Activated CD4-positive, alpha-beta T cell treated with anti-CD3 and anti-CD28 coated beads, Interleukin-2, amount 50 U/mL, for 16 hours (primary cell): ENCODE measurements around the gene RASGRF1.
"Not testable (repeated sequence)": the region's sequence is repeated elsewhere in the genome, so short reads cannot be mapped to it uniquely, and the experiment has no call there.

ENCODE experiments used
- DNase-seq: peaks from one replicate; pipeline ENCODE4 v3.0.0-alpha.2; 2020

The RASGRF1 gene

DNA sequence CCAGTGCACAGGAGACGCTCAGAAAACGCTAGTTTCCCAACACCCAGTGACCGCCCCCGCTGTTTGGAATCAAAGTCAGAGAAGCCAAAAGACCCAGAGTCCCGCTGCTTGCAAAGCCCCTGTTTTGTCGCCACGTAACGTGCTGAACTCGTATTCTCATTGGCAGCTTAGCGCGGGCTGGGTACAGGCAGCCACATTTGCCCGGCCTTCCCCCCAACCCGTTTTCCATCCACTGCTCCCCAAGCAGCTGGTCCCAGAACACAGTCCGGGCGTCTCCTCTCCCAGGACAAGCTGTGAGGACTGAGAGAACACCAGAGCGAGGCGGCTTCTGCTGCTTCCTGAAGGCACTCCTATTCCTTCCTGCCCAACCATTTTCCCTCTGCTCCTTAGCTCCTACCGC lies 54.8 kb downstream of the RASGRF1 start:
- DNase-seq = no peak

DNA sequence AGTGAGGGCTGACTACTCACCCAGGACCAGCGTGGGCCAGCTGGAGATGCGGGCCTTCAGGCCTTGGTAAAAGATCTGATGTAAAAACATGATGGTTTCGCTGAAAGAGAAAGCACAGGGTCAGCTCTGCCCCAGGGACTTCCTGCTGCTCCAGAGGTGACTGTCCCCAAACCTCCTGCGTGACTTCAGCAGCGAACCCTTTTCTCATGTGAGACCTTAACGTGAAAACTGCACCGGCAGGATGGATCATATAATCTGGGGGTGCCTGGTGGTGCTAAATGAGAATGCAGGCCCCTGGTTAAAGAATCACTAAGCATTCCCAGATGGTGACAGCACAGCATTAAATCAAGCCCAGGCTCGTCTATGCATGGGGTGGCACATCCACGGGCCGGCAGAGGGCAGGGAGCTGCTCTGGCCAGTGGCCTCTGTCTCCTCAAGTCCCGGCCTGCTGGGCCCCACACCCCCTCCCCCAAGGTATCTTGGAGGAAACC lies 55.4 kb downstream of the RASGRF1 start:
- no peak for DNase-seq

DNA sequence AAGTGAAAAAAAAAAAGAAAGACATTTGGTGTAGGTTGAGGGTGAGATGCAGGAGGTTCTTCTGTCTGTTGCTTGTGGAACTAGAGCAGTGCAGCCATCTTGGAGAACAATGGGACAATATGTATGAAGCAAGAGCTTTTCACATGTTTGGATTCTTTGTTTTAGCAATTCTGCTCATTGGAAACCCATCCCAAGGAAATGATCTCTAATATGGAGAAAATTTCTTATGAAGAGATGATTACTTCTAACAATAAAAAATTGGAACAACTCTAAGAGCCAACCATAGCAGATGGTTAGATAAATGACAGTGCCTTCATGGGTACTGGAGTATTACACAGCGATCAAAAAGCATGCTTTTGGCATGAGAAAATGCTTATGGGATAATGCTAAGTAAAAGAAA lies 56.3 kb downstream of the RASGRF1 start:
- no peak for DNase-seq

DNA sequence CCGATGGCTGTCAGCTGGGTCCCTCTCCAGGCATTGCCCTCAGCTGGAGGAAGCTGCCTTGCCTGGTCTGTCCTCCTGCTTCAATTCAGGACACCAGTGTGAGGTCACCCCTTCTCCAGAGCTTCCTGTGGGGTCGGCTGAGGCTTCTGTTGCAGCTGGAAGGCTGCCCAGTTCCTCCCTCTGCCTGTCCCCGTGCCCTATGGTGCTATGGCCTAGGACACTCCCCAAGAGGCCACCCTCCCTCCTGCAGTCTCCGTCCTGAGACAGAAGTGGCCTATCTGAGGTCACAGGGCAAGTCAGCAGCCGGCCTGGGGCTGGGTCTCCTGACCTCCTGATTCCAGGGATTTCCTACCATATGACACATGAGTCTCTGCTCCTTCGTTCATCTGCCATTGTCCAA lies 57.9 kb downstream of the RASGRF1 start:
- no peak for DNase-seq

DNA sequence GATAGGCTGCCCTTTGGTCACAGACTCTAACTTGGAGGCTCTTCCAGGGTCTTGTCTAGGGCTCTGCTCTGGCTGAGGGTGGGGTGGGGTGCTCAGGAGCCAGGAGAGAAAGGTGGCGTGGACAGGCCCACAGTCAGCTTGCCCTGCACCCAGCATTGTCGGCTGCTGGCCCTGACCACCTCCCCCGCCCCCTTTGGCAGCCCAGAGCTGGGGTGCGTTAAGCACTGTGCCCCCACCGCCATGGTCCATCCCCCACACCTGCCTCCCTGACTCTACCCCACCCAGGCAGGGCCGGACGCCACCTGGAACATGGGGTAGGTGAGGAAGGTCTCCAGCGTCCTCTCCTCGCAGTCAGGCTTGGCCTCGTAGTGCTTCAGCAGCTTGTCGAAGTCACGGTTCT lies 58.8 kb downstream of the RASGRF1 start:
- no peak for DNase-seq

DNA sequence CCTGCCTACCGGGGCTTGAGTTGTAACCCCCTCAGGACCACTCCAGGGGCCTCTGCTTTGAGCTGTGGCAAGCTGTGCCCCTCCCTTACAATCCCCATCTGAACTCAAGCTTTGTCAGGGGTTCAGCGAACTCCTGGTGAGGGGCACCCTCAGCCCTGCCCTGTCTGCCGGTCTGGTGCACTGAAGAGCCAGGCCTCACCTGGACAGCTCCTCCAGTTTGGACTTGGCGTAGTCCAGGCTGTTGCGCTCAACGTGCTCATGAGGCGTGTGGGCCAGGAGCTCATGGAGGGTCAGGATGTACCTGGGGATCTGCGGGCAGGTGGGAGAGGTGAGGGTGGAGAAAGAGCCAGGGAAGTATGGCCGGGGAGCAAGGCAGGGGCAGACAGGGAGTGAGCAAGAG lies 59.4 kb downstream of the RASGRF1 start:
- DNase-seq = no peak

DNA sequence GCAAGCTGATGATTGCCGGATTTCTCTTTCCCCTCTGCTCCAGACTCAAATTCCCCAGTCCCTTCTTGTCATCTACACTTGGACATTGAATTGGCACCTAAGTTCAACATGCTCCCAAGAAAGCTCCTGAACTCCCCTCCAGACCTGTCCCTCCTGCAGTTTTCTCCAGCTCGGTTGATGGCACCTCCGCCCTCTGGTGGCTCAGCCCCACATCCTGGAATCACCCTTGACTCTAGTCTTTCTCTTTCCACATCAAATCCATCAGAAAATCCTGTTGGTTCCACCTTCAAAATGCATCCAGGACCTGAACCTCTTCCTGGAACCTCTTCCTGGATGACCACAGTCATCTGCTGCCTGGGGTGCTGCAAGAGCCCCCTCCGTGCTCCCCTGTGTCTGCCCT lies 60.1 kb downstream of the RASGRF1 start:
- DNase-seq = no peak

DNA sequence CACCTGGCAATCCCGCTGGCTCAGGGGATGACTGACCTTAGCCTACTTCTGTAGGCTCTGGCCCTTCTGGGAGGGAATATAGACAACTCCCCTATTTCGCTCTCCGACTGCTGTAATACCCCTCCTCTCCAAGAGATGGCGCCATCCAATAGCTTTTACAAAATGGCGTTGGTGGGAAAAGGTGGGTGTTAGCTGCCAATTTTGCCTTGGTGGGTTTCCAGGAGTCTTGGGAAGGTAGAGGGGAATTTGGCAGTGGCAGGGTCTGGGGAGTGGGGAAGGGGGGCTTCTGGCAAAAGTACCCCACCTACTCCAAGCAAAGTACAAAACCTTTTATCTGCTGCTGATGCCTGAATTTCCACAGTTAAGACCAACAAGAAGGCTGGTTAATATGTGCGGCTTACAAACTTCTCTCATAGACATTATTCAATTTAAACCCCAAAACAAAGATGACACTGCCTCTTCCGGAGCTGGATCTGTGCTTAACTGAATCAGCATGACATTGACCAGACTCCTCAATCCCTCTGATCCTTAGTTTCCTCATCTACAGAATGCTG lies 62.1 kb downstream of the RASGRF1 start:
- DNase-seq = peak; percentile 52

DNA sequence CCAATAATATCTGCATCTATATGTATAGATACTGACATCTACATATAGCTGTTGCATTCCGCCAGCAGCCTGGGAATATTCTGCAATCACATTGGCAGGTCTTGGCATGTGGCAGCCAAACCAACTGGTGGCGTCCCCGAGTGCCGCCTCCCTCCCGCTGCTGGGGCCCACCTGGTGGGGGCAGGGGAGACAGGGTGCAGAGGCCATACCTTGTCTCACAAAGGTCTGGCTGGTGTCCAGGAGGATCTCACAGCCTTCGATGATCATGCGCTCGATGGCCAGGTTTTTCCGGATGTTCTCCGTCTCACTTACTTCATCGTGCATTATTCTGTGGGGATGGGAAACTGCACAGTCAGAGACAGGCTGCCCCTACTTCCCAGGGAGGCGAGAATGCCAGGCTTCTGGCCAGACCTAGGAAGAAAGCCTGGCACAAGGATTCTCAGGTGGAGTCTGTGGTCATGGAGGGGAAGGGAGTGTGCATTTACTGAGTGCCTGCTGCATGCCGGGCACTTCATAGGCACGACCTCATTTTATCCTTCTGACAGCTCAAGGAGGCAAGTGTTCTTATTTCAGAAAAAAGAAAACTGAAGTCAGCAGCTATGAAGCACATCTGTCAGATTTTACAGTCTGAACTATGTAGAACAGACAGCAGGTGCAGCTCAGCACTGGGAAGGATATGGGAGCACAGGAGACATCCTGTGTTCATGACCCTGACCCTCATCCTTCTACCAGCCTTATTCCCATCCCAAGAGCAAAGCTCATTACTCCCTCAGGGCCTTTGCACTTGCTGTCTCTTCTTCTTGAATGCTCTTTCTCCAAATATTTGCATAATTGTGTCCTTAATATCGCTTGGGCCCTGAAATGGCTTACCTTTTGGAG lies 62.8 kb downstream of the RASGRF1 start:
- DNase-seq = no peak

DNA sequence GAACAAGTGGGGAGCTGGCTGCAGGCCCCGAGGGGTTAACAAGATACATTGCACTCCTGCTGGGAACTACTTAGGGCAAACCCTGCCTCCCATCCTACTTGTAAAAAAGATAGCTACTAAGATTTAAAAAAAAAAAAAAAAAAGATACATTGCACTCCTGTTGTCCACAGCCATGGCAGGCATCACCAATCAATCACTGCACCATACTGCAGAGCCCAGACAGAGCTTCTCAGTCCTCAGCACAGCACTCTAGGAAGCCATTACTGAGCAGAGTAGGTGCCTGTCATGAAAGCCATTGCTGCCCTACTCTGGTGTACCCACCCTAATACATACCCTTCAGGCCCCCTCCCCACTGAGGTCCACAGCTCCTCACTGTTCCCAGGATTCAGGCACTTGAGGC lies 64.8 kb downstream of the RASGRF1 start:
- DNase-seq = no peak

DNA sequence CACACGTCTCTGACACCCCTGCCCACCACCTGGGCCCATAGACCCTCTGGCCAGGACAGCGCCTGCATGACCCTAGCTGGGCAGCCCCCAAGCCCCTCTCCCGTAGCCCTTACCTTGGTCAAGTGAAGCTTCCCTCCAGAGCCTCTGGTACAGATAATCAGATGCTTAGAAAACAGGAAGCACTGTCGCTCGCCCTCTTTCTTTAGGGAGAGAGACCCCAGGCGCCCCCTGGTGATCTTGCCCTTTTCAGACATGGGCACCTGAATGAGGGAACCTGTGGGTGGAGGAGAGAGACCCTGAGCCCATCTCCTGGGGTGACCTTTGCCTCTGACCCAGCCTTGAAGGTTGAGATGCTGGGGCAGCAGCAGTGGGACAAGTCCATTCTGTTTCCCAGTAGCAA lies 65.4 kb downstream of the RASGRF1 start:
- no peak for DNase-seq

DNA sequence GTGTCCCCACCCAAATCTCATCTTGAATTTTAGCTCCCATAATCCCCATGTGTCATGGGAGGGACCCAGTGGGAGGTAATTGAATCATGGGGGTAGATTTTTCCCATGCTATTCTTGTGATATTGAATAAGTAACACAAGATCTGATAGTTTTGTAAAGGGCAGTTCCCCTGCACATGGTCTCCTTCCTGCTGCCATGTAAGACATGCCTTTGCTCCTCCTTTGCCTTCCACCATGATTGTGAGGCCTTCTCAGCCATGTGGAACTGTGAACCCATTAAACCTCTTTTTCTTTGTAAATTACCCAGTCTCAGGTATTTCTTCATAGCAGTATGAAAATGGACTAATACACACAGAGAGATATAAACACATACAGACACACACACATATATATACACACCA lies 66.1 kb downstream of the RASGRF1 start:
- DNase-seq = not testable (repeated sequence)

DNA sequence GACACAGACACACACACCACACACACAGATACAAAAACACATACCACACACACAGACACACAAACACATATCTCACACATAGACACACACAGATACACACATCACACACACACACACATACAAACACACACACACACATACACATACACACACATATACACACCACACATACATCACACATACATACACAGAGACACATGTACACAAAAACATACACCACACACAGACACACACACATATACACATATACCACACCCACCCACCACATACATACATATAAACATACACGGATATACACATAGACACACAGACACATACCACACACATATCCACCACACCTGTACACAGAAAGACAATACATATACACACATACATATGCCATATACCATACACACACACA lies 66.7 kb downstream of the RASGRF1 start:
- no peak for DNase-seq

DNA sequence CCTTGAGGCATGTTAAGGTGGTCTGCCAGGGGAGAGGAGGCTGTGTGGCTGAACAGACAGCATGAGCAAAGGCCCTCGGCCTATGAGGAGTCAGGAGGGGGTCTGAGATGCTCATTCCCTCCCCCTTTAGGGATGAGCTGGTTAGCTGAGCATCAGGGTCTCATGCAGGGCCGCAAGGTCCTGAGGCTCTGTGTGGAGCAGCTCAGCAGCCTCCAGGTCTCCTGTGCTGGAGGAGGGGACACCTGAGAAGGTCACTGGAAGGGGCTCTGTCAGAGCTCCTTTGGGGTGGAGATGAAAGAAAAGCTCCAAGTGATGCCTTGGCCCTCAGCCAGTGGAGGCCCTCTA lies 67.1 kb downstream of the RASGRF1 start:
- DNase-seq = no peak

DNA sequence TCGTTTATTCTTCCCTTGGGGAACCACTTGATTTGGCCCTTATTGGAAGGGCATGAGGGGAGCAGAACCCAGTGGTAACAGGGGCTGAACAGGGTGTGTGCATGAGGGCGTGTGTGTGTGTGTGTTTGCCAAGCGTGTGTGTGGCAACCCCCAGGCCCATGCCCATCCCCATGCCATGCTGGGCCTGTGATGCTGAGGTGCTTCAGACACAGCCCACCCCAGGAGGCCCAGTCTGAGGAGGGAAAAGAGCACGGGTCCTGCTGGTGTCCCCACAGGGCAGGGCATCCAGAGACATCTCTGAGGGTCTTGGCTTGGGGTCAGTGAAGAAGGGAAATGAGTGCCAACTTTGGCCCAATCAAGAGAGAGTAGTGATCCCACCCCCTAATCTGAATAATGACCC lies 71.6 kb downstream of the RASGRF1 start:
- no peak for DNase-seq

DNA sequence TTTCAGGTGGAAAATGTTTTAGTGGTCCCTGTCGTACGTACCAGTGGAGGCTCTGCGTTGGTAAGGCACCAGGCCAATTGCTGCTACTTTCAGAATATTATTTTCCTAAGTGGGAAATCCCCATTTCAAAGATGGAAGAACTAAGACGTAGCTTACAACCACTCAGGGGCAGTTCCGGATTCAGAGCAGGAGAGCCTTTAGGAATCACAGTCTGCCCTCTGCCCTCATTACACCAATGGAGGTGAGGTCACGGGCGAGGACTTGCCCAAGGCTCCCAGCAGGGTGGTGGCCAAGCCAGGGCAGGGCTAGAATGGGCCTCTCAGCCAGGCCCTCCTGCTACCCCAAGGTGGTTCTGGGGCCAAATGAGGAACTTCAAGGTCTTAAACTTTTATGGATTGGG lies 72.6 kb downstream of the RASGRF1 start:
- DNase-seq = no peak

DNA sequence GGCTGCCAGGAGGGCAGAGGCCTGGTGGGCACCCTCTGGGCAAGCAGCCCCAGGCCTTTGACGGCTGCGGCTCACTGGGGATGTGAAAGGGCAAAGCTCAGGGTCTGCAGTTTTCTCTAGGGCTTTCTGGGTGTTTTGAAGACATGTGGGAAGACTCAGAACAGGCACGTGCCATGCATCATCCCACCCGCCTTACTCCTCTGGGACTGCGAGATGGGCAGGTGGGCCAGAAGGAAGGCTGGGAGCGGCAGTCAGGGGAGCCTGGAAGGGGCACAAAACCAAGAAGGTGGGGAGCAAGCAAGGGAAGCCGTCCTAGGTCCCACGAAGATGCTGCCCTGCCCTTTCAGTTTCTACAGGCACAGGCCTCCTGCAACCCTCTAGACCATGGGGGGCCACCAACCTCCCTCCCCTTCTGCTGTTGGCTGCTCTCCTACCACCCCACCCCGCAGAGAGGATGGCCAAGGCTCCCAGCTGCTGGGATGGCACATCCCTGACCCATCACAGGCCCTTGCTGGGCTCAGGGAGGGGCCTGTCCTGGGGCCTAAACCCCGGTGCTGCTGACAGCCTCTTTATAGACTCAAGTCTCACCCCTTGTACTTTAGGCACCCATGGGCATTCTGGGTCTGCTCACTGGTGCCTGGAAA lies 73.9 kb downstream of the RASGRF1 start:
- no peak for DNase-seq

DNA sequence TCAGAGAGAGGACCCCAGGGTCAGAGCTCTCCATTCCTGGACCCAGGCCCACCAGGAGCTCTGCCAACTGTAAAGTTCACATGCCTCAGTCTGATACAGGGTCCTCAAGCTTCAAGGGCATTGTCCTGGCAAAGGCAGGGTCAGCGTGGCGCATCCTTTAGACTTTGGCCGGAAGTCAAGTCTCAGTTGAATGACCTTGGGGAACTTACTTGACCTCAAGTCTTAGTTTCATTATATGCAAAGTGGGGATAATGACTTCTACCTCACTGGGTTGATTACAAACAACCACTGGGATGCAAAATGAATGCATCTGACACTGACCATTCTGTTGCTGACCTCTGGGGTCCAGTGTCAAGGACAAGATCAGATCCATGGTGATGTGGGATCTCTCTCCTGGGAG lies 75.2 kb downstream of the RASGRF1 start:
- no peak for DNase-seq

DNA sequence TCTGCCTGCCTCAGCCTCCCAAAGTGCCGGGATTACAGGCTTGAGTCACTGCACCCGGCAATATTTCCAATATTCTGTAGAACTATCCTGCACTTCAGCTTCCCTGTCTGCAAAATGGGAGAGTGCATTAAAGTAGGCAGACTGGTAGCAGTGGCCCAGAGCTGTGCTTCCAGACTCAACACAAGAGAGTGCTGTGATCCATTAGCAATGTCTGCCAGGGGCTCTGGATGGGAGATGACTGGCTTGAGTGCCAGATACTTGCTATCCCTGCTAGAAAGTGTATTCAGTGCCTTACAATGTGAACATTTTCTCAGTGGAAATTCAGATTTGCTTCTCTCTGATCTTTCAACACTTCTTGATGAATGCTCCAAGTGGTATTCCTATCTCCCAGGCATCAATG lies 80.3 kb downstream of the RASGRF1 start:
- no peak for DNase-seq

DNA sequence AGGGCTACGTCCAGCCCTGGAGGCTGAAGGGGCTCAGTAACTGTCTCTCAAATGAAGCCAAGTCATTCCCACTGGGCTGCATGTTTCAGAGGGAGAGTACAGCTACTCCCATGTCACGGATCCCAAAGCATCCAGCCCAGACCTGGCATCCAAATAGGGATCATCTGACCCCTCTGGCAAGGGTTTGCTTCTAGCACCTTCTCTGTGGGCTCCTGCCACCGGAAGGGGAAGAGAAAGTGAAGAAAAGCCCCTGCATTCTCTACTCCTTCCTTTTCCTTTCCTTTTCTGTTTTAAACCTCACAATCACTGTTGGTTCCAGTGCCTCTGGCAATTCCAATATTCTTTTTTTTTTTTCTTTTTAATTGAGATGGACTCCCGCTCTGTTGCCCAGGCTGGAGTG lies 81.2 kb downstream of the RASGRF1 start:
- no peak for DNase-seq

DNA sequence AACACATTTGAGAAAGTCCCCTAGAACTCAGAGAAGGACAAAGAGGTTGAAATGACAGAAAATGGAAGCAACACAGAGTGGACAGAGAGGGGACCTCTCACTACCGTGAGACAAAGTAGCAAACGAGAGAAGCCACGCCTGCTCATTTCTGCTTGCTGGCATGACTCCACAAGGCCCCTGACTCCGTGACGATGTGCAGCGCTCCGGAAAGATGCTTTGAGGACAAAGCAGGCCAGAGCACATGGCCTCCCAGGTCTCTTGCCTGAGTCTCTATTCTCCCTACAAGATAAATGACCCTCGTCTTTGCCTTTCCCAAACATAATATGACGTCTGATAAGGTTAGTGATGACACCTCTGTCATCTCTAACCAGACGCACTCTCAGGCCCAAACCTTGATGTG lies 81.9 kb downstream of the RASGRF1 start:
- no peak for DNase-seq

DNA sequence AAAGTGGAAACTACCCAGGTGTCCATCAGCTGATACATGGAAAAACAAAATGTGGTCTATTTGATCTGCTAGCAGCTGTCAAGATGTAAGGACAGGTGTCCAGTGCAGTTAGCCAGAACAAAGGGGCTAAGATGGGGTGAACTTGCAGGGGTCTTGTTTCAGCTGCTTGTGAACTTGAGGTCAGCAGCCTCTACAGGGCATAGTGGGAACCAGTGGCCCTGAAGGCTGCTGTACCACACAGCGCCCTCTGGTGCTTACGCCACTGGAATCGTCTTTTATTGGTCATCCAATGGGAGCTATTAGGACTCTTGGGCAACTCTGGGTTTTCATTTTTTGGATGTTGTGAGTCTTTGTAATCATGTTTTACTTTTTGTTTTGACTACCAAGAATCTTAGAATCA lies 83.5 kb downstream of the RASGRF1 start:
- DNase-seq = peak; percentile 24

DNA sequence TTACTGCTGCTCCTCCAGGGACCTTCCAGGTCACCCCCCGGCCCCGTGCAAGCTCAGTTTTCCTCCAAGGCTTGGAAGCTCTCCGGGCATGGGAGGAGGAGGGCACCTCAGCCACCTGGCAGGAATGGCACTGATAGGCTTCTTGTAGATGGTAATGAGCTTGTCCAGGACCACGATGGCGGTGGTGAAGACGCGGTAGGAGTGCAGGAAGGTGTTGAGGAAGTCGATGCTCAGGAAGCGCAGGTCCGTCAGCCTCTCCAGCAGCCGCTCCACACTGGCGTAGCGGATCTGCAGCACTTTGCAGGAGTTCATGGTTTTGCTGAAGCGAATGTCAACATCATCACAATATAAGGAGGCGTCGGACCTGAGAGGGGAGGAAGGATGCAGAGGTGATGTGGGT lies 84.5 kb downstream of the RASGRF1 start:
- DNase-seq = no peak

DNA sequence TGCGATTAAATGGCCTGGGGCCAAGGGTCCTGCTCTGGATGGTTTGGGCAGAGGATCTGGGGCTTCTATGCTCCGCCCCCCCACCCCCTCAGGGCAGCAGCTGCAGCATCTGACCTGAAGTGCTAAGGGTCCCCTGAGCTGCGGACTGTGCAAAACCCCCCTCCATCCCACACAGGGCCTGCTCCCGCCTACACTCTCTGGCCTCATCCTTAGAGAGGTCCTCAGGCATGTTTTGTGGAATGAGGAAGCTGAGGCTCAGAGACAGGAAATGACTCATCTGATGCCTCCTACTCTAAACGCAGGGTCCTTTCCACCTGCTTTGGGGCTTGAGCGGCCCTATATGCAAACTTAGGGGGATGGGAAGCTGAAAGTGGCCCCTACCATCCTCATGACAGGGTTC lies 86.2 kb downstream of the RASGRF1 start:
- peak; percentile 33 for DNase-seq
